HG03103 (cell line): Measurements from ENCODE around the gene CRABP1.

Source experiments
- ATAC-seq: cut with Tn5 transposase; IDR thresholded peaks from one replicate; pipeline ENCODE4 v1.9.1; 2021; ENCODE audit warnings: low read depth; ENCODE audit not compliant: unreplicated experiment

Gene CRABP1

GRCh38 chr15:78340231-78341056 lies at the start of gene CRABP1:
Gene CRABP1, plus strand, starts transcription at chr15:78340353. Its CDS starts 76 bp downstream, at chr15:78340429.
- no peak for ATAC-seq

GRCh38 chr15:78291052-78291451 lies 49.1 kb upstream of the CRABP1 start:
- no peak for ATAC-seq

- no peak for ATAC-seq
These were observed 48.5 kb upstream of the CRABP1 start for GRCh38 chr15:78291698-78292097.

- ATAC-seq = no peak
These were observed 47.9 kb upstream of the CRABP1 start for GRCh38 chr15:78292219-78292618.

- peak; percentile 69 for ATAC-seq
These were observed 40.8 kb upstream of the CRABP1 start, which contains the start of gene SKIC8 for GRCh38 chr15:78299101-78299930. Gene SKIC8, minus strand, starts transcription at chr15:78299609. Its CDS starts 3,923 bp downstream, at chr15:78295686.

GRCh38 chr15:78301326-78301725 lies 38.8 kb upstream of the CRABP1 start:
- ATAC-seq = no peak

- ATAC-seq = no peak
These were observed 38.3 kb upstream of the CRABP1 start for GRCh38 chr15:78301828-78302227.

- ATAC-seq = no peak
These were observed 37.4 kb upstream of the CRABP1 start for GRCh38 chr15:78302579-78303312.

GRCh38 chr15:78304216-78305066 lies 35.7 kb upstream of the CRABP1 start:
- ATAC-seq = no peak

- no peak for ATAC-seq
These were observed 33.9 kb upstream of the CRABP1 start for GRCh38 chr15:78306176-78306774.

GRCh38 chr15:78307976-78308375 lies 32.2 kb upstream of the CRABP1 start:
- ATAC-seq = no peak

- ATAC-seq = no peak
These were observed 31.6 kb upstream of the CRABP1 start for GRCh38 chr15:78308422-78309032.

- no peak for ATAC-seq
These were observed 28.9 kb upstream of the CRABP1 start for GRCh38 chr15:78311292-78311691.

GRCh38 chr15:78312536-78312935 lies 27.6 kb upstream of the CRABP1 start:
- no peak for ATAC-seq

- no peak for ATAC-seq
These were observed 27.2 kb upstream of the CRABP1 start for GRCh38 chr15:78312957-78313356.

- no peak for ATAC-seq
These were observed 26.8 kb upstream of the CRABP1 start for GRCh38 chr15:78313383-78313782.

- no peak for ATAC-seq
These were observed 26.0 kb upstream of the CRABP1 start for GRCh38 chr15:78314181-78314581.

- no peak for ATAC-seq
These were observed 24.4 kb upstream of the CRABP1 start for GRCh38 chr15:78315686-78316282.
